HepG2 (cell line): Measurements from ENCODE around the gene SPTBN2. TPM values are rescaled to one million over a fixed set of nuclear protein-coding genes. Genes with fewer than 3 reads are reported as not detected.

Experiments
- CEBPZ ChIP-seq: IDR thresholded peaks from 2 replicates; pipeline ENCODE4 v1.6.1; 2012; ENCODE audit warnings: low read length, improper control_type of control experiment
- E2F2 ChIP-seq: sonication (generic); formaldehyde crosslinking; IDR thresholded peaks from 2 replicates; pipeline ENCODE4 v1.4.0; 2020; ENCODE audit warnings: missing genetic modification reagents, borderline replicate concordance
- EHMT2 ChIP-seq: fragments of 200-600 bp; sonication (generic); IDR thresholded peaks from 2 replicates; pipeline ENCODE4 v1.7.0; 2017; ENCODE audit warnings: antibody characterized with exemption, low read depth, low read length, borderline replicate concordance
- HNRNPH1 ChIP-seq: fragments of 200-400 bp; formaldehyde crosslinking; optimal IDR thresholded peaks from 2 replicates; pipeline ENCODE3; 2017; ENCODE audit warnings: mild to moderate bottlenecking, low read depth, low read length
- MTA1 ChIP-seq: sonication (generic); formaldehyde crosslinking; IDR thresholded peaks from 2 replicates; pipeline ENCODE4 v1.4.0; 2020; ENCODE audit warnings: missing genetic modification reagents, mild to moderate bottlenecking, borderline replicate concordance
- ONECUT2 ChIP-seq: sonication (generic); formaldehyde crosslinking; IDR thresholded peaks from 2 replicates; pipeline ENCODE4 v1.4.0; 2020; ENCODE audit warnings: missing genetic modification reagents
- POLR2A ChIP-seq, 2 experiments: IDR thresholded peaks; 2 replicates each; pipeline ENCODE4 v1.6.1; 2011; ENCODE audit warnings: low read depth in 2 of 2, low read length in 2 of 2, mild to moderate bottlenecking in 1 of 2, moderate library complexity in 1 of 2; ENCODE audit not compliant: insufficient read depth in 1 of 2
- RBAK ChIP-seq: sonication (generic); formaldehyde crosslinking; IDR thresholded peaks from 2 replicates; pipeline ENCODE4 v1.5.1; 2020; ENCODE audit warnings: mild to moderate bottlenecking, missing genetic modification reagents
- RFXANK ChIP-seq: IDR thresholded peaks from 2 replicates; pipeline ENCODE4 v1.6.1; 2016
- SMYD3 ChIP-seq: sonication (generic); formaldehyde crosslinking; IDR thresholded peaks from 2 replicates; pipeline ENCODE4 v1.8.1; 2023; ENCODE audit warnings: mild to moderate bottlenecking, missing genetic modification reagents
- TAF15 ChIP-seq: fragments of 200-400 bp; formaldehyde crosslinking; IDR thresholded peaks from one replicate; pipeline ENCODE4 v1.6.1; 2018; ENCODE audit warnings: mild to moderate bottlenecking, low read depth, low read length; ENCODE audit not compliant: poor library complexity, severe bottlenecking
- ZMAT5 ChIP-seq: sonication (generic); formaldehyde crosslinking; IDR thresholded peaks from 2 replicates; pipeline ENCODE4 v1.5.0; 2020; ENCODE audit warnings: mild to moderate bottlenecking, low read depth, missing genetic modification reagents, borderline replicate concordance
- ZNF10 ChIP-seq: sonication (generic); formaldehyde crosslinking; IDR thresholded peaks from 2 replicates; pipeline ENCODE4 v1.4.0; 2020; ENCODE audit warnings: mild to moderate bottlenecking, low read depth, missing genetic modification reagents, borderline replicate concordance
- ZNF3 ChIP-seq: IDR thresholded peaks from 2 replicates; pipeline ENCODE4 v1.7.0; 2017; ENCODE audit warnings: inconsistent platforms
- ZNF337 ChIP-seq: sonication (generic); formaldehyde crosslinking; IDR thresholded peaks from 2 replicates; pipeline ENCODE4 v1.5.1; 2020; ENCODE audit warnings: missing genetic modification reagents, low read depth, mild to moderate bottlenecking, borderline replicate concordance
- ZNF558 ChIP-seq: sonication (generic); formaldehyde crosslinking; IDR thresholded peaks from 2 replicates; pipeline ENCODE4 v1.9.0; 2022; ENCODE audit warnings: mild to moderate bottlenecking, missing genetic modification reagents, borderline replicate concordance
- ZNF652 ChIP-seq: IDR thresholded peaks from 2 replicates; pipeline ENCODE4 v1.6.1; 2016; ENCODE audit warnings: low read depth, borderline replicate concordance
- ZNF772 ChIP-seq: sonication (generic); formaldehyde crosslinking; IDR thresholded peaks from 2 replicates; pipeline ENCODE4 v1.5.0; 2020; ENCODE audit warnings: mild to moderate bottlenecking, missing genetic modification reagents
- ZNF780A ChIP-seq: sonication (generic); formaldehyde crosslinking; IDR thresholded peaks from 2 replicates; pipeline ENCODE4 v1.8.0; 2022; ENCODE audit warnings: mild to moderate bottlenecking, missing genetic modification reagents, moderate library complexity
- polyA plus RNA-seq, 8 experiments: library from polyadenylated mRNA; depleted of rRNA in 3 of 8; stranded (reverse) in 7 of 8; unstranded in 1 of 8; fragments of >200 nt; fragmentation: Illumina TruSeq in 4 of 8; extraction: Trizol in 4 of 8; gene quantifications; 2 replicates each; pipeline versions ENCODE4 v1.2.1 to v1.2.3, GENCODE V29; 2011 to 2016; ENCODE audit warnings: low read depth in 4 of 8, missing spikeins in 1 of 8, mixed read lengths in 1 of 8; ENCODE audit not compliant: insufficient read depth in 1 of 8
- total RNA-seq, 5 experiments: library from RNA; depleted of rRNA; stranded (reverse); fragments of >200 nt; fragmentation: Illumina TruSeq; extraction: Trizol; gene quantifications; 2 replicates each; pipeline ENCODE4 v1.2.3, GENCODE V29; 2016; ENCODE audit warnings: low read depth in 1 of 5

The SPTBN2 gene
- total and polyA plus RNA-seq, 2 of the 13 experiments (the other 11 are each of a cell fraction or from before 2014, with no cell fraction given) = 0.65 to 4.0 TPM

GRCh38 chr11:66677599-66678375, 51.2 kb downstream of the SPTBN2 start, which contains the start of gene RBM4B (continued):
- TF ChIP-seq ZNF3 (CRISPR knock-in tag) (no peak), MTA1 (CRISPR knock-in tag) (peak; percentile 79; the same call in 1 of the 2 replicates), HNRNPH1 (no peak), ZNF558 (CRISPR knock-in tag) (no peak; the same call in 1 of the 2 replicates), ZNF10 (no peak), ZMAT5 (CRISPR knock-in tag) (no peak), CEBPZ (no peak), SMYD3 (no peak; the same call in 1 of the 2 replicates), POLR2A (IDR thresholded peaks at IDR 0.05; ENCODE audit: insufficient read depth in 1 of 2, low read depth in 2 of 2, low read length in 2 of 2) (peak; percentile 80 to 95), RBAK (no peak), RFXANK (CRISPR knock-in tag) (no peak), ZNF772 (CRISPR knock-in tag) (no peak; the same call in none of the 2 replicates), EHMT2 (no peak), TAF15 (peak; percentile 80), E2F2 (CRISPR knock-in tag) (no peak), ZNF652 (CRISPR knock-in tag) (no peak), ONECUT2 (no peak), ZNF337 (CRISPR knock-in tag) (no peak), ZNF780A (CRISPR knock-in tag) (no peak)
